Heart right ventricle (tissue), 16 donors: ENCODE data around the gene GDF11. TPM values are rescaled to one million over a fixed set of nuclear protein-coding genes. Genes with fewer than 3 reads are reported as not detected.

ENCODE experiments used
- ATAC-seq, 8 donors: fragments of 200-7000 bp; cut with Tn5 transposase; one replicate each; pipeline ENCODE4 v1.9.1; 2020; ENCODE audit warnings: mild to moderate bottlenecking in 8 of 8, moderate library complexity in 8 of 8, moderate number of reproducible peaks in 1 of 8
- DNase-seq, 2 donors: peaks; one replicate each; pipeline ENCODE4 v3.0.0-alpha.2; 2020
- H3K27ac ChIP-seq, 10 donors: fragments of 200-600 bp; sonication (generic) in 2 of 10; one replicate each; pipeline versions ENCODE4 v1.5.0 to v1.8.0; 2020 to 2022; ENCODE audit warnings: mild to moderate bottlenecking in 3 of 10
- H3K27me3 ChIP-seq, 7 donors: fragments of 200-600 bp; one replicate each; pipeline ENCODE4 v1.8.0; 2021 to 2022; ENCODE audit warnings: mild to moderate bottlenecking in 2 of 7
- H3K36me3 ChIP-seq, 9 donors: fragments of 200-600 bp; sonication (generic) in 1 of 9; one replicate each; pipeline versions ENCODE4 v1.5.0 to v1.8.0; 2020 to 2022; ENCODE audit warnings: mild to moderate bottlenecking in 2 of 9
- H3K4me1 ChIP-seq, 9 donors: fragments of 200-600 bp; sonication (generic) in 1 of 9; one replicate each; pipeline versions ENCODE4 v1.5.0 to v1.8.0; 2020 to 2022; ENCODE audit warnings: mild to moderate bottlenecking in 4 of 9
- H3K4me3 ChIP-seq, 10 donors: fragments of 200-600 bp; sonication (generic) in 2 of 10; one replicate each; pipeline versions ENCODE4 v1.5.0 to v1.8.0; 2020 to 2022; ENCODE audit warnings: mild to moderate bottlenecking in 7 of 10, moderate library complexity in 2 of 10
- H3K9me3 ChIP-seq, 11 donors: fragments of 200-600 bp in 10 of 11; sonication (generic) in 2 of 11; one replicate each; pipeline versions ENCODE4 v1.5.0 to v1.8.0; 2013 to 2022; ENCODE audit warnings: mild to moderate bottlenecking in 2 of 11, control low read depth in 1 of 11, moderate library complexity in 1 of 11
- CTCF ChIP-seq, 9 donors: fragments of 200-600 bp; sonication (generic) in 2 of 9; IDR thresholded peaks; one replicate each; pipeline versions ENCODE4 v1.5.0 to v1.8.0; 2021 to 2022; ENCODE audit warnings: antibody characterized with exemption in 9 of 9, mild to moderate bottlenecking in 5 of 9, moderate library complexity in 1 of 9
- whole genome bisulfite sequencing, 2 donors: extraction: QIAGEN DNeasy Blood & Tissue Kit; methylation state at CpG; one replicate each; pipeline ENCODE4 v1.1.7; 2013; ENCODE audit warnings: inconsistent platforms in 1 of 2; 5-methylcytosine and 5-hydroxymethylcytosine counted together
- intact Hi-C, 10 donors: fragments of 100-400 bp; cut with DNase I; formaldehyde crosslinking; loops; one replicate each; pipeline versions ENCODE4 v1.11.1 to v1.14.2; 2022
- polyA plus RNA-seq, 2 donors: library from polyadenylated mRNA; stranded (reverse); fragments of 200-250 nt; gene quantifications; one replicate each; pipeline ENCODE4 v1.2.3, GENCODE V29; 2013
- total RNA-seq, 10 donors: library from RNA; stranded (reverse); fragmentation: NEBNext Ultra II Directional in 3 of 10; extraction: Animal tissue kit (Norgen Biotek cat#: 25700) in 3 of 10; gene quantifications; one replicate each; pipeline versions ENCODE4 v1.2.1 to v1.2.4, GENCODE V29; 2021 to 2023
- donor health status: Arrhythmogenic right ventricular cardiomyopathy.
- donor health status: ischemic (EF 13 %, LVEDD 7.1; RV severe dilation, severe dysfunction).
- donor health status: healthy with polysubstance abuse.
- donor health status: DM: no; HTN: yes; CAD: no.
- donor health status: DM: no; HTN: no; CAD: no.
- donor health status: ischemic (EF 25% LVEDD 6.9; RV normal size, moderate dysfunction).
- donor health status: ischemic (EF 25% LVEDD 5.7; RV mildly dilated, moderate dysfunction).
- donor health status: healthy.
- donor health status: DM: yes; HTN: yes; CAD: no.
- donor health status: Ischemic cardiomyopathy.
- donor health status: ischemic (EF 35%, LVEDD 5.7; RV mildly dilated, moderate dysfunction).
- donor health status: nonischemic (EF 11% LVEDD 7.7; RV severe dilation, severe dysfunction).
- donor health status: DM: yes; HTN: yes; CAD: no.
- donor health status: PGD.
- donor health status: ischemic (EF 29% LVEDD 5.4; RV normal size, mild dysfunction).
- donor health status: nonischemic (EF 23%, LVEDD 6.1; RV moderate dilation, normal function).

The GDF11 gene
- total and polyA plus RNA-seq, 12 donors, result 3.2 to 17.6 (median 11.7) TPM

GRCh38 chr12:55744340-55745030, 1.6 kb downstream of the GDF11 start:
- Histone ChIP-seq H3K4me1 (peaks cover 0 to 59% (median 34%) of the 10 kb centered on the region in 9 donors), H3K9me3 (no peaks in the 10 kb centered on the region), H3K27ac (peak overlapping the region in 7 of 10 donors; percentile 15 to 72 (median 66)), H3K27me3 (peaks cover 0 to 11% (median 0%) of the 10 kb centered on the region in 7 donors), H3K4me3 (peak overlapping the region in 9 of 10 donors; percentile 66 to 90 (median 73)), H3K36me3 (peaks cover 0 to 5% (median 0%) of the 10 kb centered on the region in 9 donors)
- no peak for DNase-seq
- no peak for TF ChIP-seq CTCF (IDR thresholded peaks at IDR 0.05)
- ATAC-seq, result peak in 1 of 8 donors; percentile 2
- intact Hi-C loops, result loop anchor here in 8 of 10 donors (2.0 to 10.0 kb wide), 7 partner anchors 50 to 370 kb away; partner anchors contain the start of genes DGKA (in 1 of the 8), ORMDL2 (in 1 of the 8), RPL41 (in 1 of the 8) and RPS26 (in 1 of the 8)
- WGBS, 2 donors, result 27 to 36% methylated on average over 11 of the region's 11 CpGs

GRCh38 chr12:55745361-55746173, 2.6 kb downstream of the GDF11 start:
- H3K4me1 ChIP-seq, result peaks cover 0 to 59% (median 34%) of the 10 kb centered on the region in 9 donors

GRCh38 chr12:55746174-55746912, 3.4 kb downstream of the GDF11 start:
- Histone ChIP-seq H3K9me3 (no peaks in the 10 kb centered on the region), H3K4me3 (peak overlapping the region in 2 of 10 donors; percentile 28 to 32), H3K27ac (peak overlapping the region in 7 of 10 donors; percentile 52 to 79 (median 67)), H3K4me1 (peaks cover 0 to 59% (median 34%) of the 10 kb centered on the region in 9 donors), H3K27me3 (peaks cover 0 to 11% (median 0%) of the 10 kb centered on the region in 7 donors), H3K36me3 (peaks cover 0 to 20% (median 3%) of the 10 kb centered on the region in 9 donors)
- ATAC-seq, result no peak
- no peak for TF ChIP-seq CTCF (IDR thresholded peaks at IDR 0.05)
- intact Hi-C loops, result loop anchor here in 5 of 10 donors (5.0 to 10.0 kb wide), 5 partner anchors 48 to 368 kb away; partner anchors contain the start of genes DGKA (in 1 of the 5), ORMDL2 (in 1 of the 5), RPL41 (in 1 of the 5) and SARNP (in 1 of the 5)
- DNase-seq, result no peak
- 40 to 51% methylated on average over 3 of the region's 3 CpGs for WGBS, 2 donors

More at GRCh38 chr12:55745361-55746173, 2.6 kb downstream of the GDF11 start:
- H3K27ac ChIP-seq, result peak overlapping the region in 8 of 10 donors; percentile 22 to 79 (median 66)
- no peaks in the 10 kb centered on the region for H3K9me3 ChIP-seq
- intact Hi-C loops, result loop anchor here in 6 of 10 donors (2.0 to 10.0 kb wide), 6 partner anchors 49 to 369 kb away; partner anchors contain the start of genes DGKA (in 1 of the 6), ORMDL2 (in 1 of the 6), RPL41 (in 1 of the 6) and SARNP (in 1 of the 6)
- H3K36me3 ChIP-seq, result peaks cover 0 to 12% (median 0%) of the 10 kb centered on the region in 9 donors
- TF ChIP-seq CTCF (IDR thresholded peaks at IDR 0.05), result no peak
- DNase-seq (peak in 1 of 2 donors; percentile 42), ATAC-seq (peak; percentile 7 to 63 (median 36))
- 12 to 19% methylated on average over 12 to 13 of the region's 13 CpGs for WGBS, 2 donors
- peak overlapping the region in 6 of 10 donors; percentile 6 to 90 (median 27) for H3K4me3 ChIP-seq
- H3K27me3 ChIP-seq, result peaks cover 0 to 11% (median 0%) of the 10 kb centered on the region in 7 donors
